ENCODE results near the gene CRADD. TPM values are rescaled to one million over a fixed set of nuclear protein-coding genes. Genes with fewer than 3 reads are reported as not detected.

The CRADD gene
- total RNA-seq, 4 donors from 2014 or later: 29.3 to 61.7 (median 46.5) TPM

- WGBS: 94% methylated on average over 3 of the region's 3 CpGs
- no peaks in the 10 kb centered on the region for H3K9me3 ChIP-seq
- H3K4me3 ChIP-seq: no peak overlapping the region
- no peak for DNase-seq (ENCODE audit: low spot score in 2 of 2)
- H3K36me3 ChIP-seq: no peaks in the 10 kb centered on the region
- H3K27ac ChIP-seq: no peak overlapping the region
- H3K4me1 ChIP-seq: peaks cover 26% of the 10 kb centered on the region
- TF ChIP-seq EP300 (IDR thresholded peaks at IDR 0.05) (no peak), POLR2A (IDR thresholded peaks at IDR 0.05) (no peak), CTCF (IDR thresholded peaks at IDR 0.05) (no peak), POLR2AphosphoS5 (IDR thresholded peaks at IDR 0.05) (no peak)
- H3K27me3 ChIP-seq: no peaks in the 10 kb centered on the region
Observed at GRCh38 chr12:93788853-93789252, 111.7 kb downstream of the CRADD start.

- WGBS: 95% methylated on average over 1 of the region's 1 CpG
- Histone ChIP-seq H3K9me3 (no peaks in the 10 kb centered on the region), H3K27me3 (no peaks in the 10 kb centered on the region), H3K36me3 (no peaks in the 10 kb centered on the region), H3K27ac (no peak overlapping the region), H3K4me3 (no peak overlapping the region), H3K4me1 (peaks cover 17% of the 10 kb centered on the region)
- TF ChIP-seq CTCF (IDR thresholded peaks at IDR 0.05) (no peak), POLR2A (IDR thresholded peaks at IDR 0.05) (no peak), EP300 (IDR thresholded peaks at IDR 0.05) (no peak), POLR2AphosphoS5 (IDR thresholded peaks at IDR 0.05) (no peak)
- DNase-seq (ENCODE audit: low spot score in 2 of 2): no peak
Observed at GRCh38 chr12:93789767-93790166, 112.6 kb downstream of the CRADD start.

GRCh38 chr12:93790472-93791152 is 113.4 kb downstream of the CRADD start:
- TF ChIP-seq EP300 (IDR thresholded peaks at IDR 0.05) (no peak), POLR2A (IDR thresholded peaks at IDR 0.05) (no peak), POLR2AphosphoS5 (IDR thresholded peaks at IDR 0.05) (no peak), CTCF (IDR thresholded peaks at IDR 0.05) (no peak)
- 77% methylated on average over 5 of the region's 5 CpGs for WGBS

DNA sequence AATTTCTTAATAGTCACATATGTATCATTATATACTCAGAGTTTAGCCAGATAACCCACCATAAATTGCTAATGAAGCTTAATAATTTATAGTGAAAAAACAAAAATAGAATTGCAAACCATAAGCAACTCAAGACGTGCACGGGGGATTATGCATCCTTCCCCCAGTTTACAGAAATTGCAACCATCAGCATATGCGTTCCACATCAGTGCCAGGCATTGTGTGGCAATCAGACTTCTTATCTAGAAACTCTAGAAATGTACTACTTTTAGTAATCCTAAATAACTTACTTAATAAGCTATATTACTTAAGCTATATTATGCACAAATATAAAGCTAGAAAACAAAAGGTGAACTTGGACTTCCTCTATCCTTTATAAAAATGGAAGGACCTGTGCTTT is 115.8 kb downstream of the CRADD start:
- Histone ChIP-seq H3K36me3 (no peaks in the 10 kb centered on the region), H3K27ac (no peak overlapping the region), H3K4me3 (no peak overlapping the region), H3K9me3 (no peaks in the 10 kb centered on the region), H3K4me1 (no peaks in the 10 kb centered on the region), H3K27me3 (no peaks in the 10 kb centered on the region)
- 93% methylated on average over 3 of the region's 3 CpGs for WGBS
- no peak for TF ChIP-seq POLR2AphosphoS5 (IDR thresholded peaks at IDR 0.05)
- no peak for TF ChIP-seq EP300 (IDR thresholded peaks at IDR 0.05)
- no peak for TF ChIP-seq CTCF (IDR thresholded peaks at IDR 0.05)
- no peak for TF ChIP-seq POLR2A (IDR thresholded peaks at IDR 0.05)
- no peak for DNase-seq (ENCODE audit: low spot score in 2 of 2)

More at GRCh38 chr12:93790472-93791152, 113.4 kb downstream of the CRADD start:
- peaks cover 9% of the 10 kb centered on the region for H3K4me1 ChIP-seq
- no peak overlapping the region for H3K4me3 ChIP-seq
- H3K9me3 ChIP-seq: no peaks in the 10 kb centered on the region
- no peak for DNase-seq (ENCODE audit: low spot score in 2 of 2)
- H3K27ac ChIP-seq: no peak overlapping the region
- no peaks in the 10 kb centered on the region for H3K27me3 ChIP-seq
- H3K36me3 ChIP-seq: no peaks in the 10 kb centered on the region

GRCh38 chr12:93793983-93794382 is 116.8 kb downstream of the CRADD start:
- Histone ChIP-seq H3K9me3 (no peaks in the 10 kb centered on the region), H3K36me3 (no peaks in the 10 kb centered on the region), H3K27me3 (no peaks in the 10 kb centered on the region), H3K27ac (no peak overlapping the region), H3K4me3 (no peak overlapping the region), H3K4me1 (peaks cover 7% of the 10 kb centered on the region)
- DNase-seq (ENCODE audit: low spot score in 2 of 2): no peak
- no peak for TF ChIP-seq CTCF (IDR thresholded peaks at IDR 0.05)
- no peak for TF ChIP-seq EP300 (IDR thresholded peaks at IDR 0.05)
- TF ChIP-seq POLR2A (IDR thresholded peaks at IDR 0.05): no peak
- no peak for TF ChIP-seq POLR2AphosphoS5 (IDR thresholded peaks at IDR 0.05)

Measured in suprapubic skin (tissue), 4 donors.